WTC11 (cell line): ENCODE measurements around the gene IFNL2.

Experiments used
- AFF4 ChIP-seq: sonication (generic); formaldehyde crosslinking; IDR thresholded peaks from 2 replicates; pipeline ENCODE4 v1.8.1; 2023; ENCODE audit warnings: mild to moderate bottlenecking, missing genetic modification reagents, borderline replicate concordance
- CTCF ChIP-seq: fragments of 200-600 bp; IDR thresholded peaks from 2 replicates; pipeline ENCODE4 v1.8.0; 2022; ENCODE audit warnings: antibody characterized with exemption
- E2F1 ChIP-seq: sonication (generic); formaldehyde crosslinking; IDR thresholded peaks from 2 replicates; pipeline ENCODE4 v1.8.0; 2022; ENCODE audit warnings: mild to moderate bottlenecking, missing genetic modification reagents
- IRF2 ChIP-seq: sonication (generic); formaldehyde crosslinking; IDR thresholded peaks from 2 replicates; pipeline ENCODE4 v1.8.0; 2022; ENCODE audit warnings: low read depth, missing genetic modification reagents, borderline replicate concordance
- PREB ChIP-seq: sonication (generic); formaldehyde crosslinking; IDR thresholded peaks from 2 replicates; pipeline ENCODE4 v1.8.1; 2022; ENCODE audit warnings: mild to moderate bottlenecking, missing genetic modification reagents, moderate library complexity, borderline replicate concordance
- ZBTB43 ChIP-seq: sonication (generic); formaldehyde crosslinking; IDR thresholded peaks from 2 replicates; pipeline ENCODE4 v1.8.1; 2023; ENCODE audit warnings: mild to moderate bottlenecking, missing genetic modification reagents
- ZNF396 ChIP-seq: fragments of 250-450 bp; sonication (Bioruptor Pico); IDR thresholded peaks from 2 replicates; pipeline ENCODE4 v1.8.0; 2021; ENCODE audit warnings: mild to moderate bottlenecking, moderate library complexity, borderline replicate concordance

GRCh38 chr19:39314016-39314728 lies 46.0 kb downstream of the IFNL2 start:
- TF ChIP-seq AFF4 (CRISPR knock-in tag), result no peak
- no peak for TF ChIP-seq ZBTB43
- no peak for TF ChIP-seq IRF2 (CRISPR knock-in tag)
- no peak for TF ChIP-seq CTCF
- no peak for TF ChIP-seq E2F1 (CRISPR knock-in tag)
- no peak for TF ChIP-seq ZNF396 (CRISPR knock-in tag)
- no peak for TF ChIP-seq PREB (CRISPR knock-in tag)
